K562 (cell line): Measurements from ENCODE around the gene CNOT2.

Source experiments
- MXI1 ChIP-seq: IDR thresholded peaks from 2 replicates; pipeline ENCODE4 v1.6.1; 2011; ENCODE audit warnings: low read depth, mild to moderate bottlenecking, improper control_type of control experiment, low read length
- U2AF1 ChIP-seq: fragments of 200-400 bp; formaldehyde crosslinking; optimal IDR thresholded peaks from 2 replicates; pipeline ENCODE3; 2017; ENCODE audit warnings: mild to moderate bottlenecking, low read depth, low read length, moderate library complexity

DNA sequence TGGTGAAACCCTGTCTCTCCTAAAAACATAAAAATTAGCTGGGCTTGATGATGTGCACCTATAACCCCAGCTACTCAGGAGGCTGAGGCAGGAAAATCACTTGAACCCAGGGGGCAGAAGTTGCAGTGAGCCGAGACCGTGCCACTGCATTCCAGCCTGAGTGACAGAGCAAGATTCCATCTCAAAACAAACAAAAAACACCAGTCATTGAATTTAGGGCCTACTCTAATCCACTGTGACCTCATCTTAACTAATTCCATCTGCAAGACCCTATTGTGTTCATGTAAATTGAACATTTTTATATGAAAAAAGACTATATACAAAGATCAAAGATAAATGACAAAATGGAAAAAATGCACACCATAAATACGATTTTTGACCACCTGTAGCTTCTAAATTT is 140.7 kb downstream of the CNOT2 start:
- TF ChIP-seq U2AF1 (no peak), MXI1 (no peak)
